ENCODE measurements around the gene SDK2. TPM values are rescaled to one million over a fixed set of nuclear protein-coding genes. Genes with fewer than 3 reads are reported as not detected.

The SDK2 gene
- total and polyA plus RNA-seq, 2 of the 4 experiments (the other 2 are of a cell fraction), result under 0.01 to 0.03 TPM

DNA sequence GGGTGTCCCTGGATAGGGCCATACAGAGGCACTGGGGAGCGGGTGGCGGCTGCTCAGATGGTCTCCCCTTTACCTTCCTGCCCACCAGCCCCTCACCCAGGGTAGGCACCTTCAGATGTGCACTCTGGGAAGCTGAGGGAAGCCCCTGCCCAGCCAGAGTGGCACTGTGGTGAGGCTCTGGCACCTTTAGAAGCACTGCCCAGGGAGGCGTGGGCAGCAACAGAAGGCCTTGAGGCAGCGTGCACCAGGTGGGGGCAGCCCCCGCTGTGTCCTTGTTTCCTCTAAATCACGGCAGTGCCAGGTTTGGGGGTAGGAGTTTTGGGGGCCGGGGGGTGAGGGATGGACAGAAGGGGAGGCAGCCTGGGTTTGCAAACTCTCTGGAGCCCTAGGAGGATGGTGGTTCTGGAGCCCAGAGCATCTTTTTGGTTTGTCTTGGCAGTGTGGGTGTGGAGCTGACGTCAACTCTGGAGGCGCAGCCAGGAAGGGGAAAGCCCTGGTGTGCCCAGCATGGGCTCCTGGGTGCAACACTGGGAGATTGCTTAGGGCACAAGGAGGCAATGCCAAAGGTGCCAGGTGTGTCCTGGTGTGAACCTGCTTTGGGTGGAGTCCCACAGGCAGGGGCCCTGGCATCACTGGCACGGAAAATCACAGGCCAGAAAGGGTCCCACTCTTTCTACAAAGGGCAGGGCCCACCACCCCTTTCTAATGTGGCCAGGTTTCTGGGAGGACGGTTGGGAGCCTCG, 309.3 kb downstream of the SDK2 start:
- no peak overlapping the region for H4K5ac ChIP-seq (ENCODE audit: low read depth, low read length)
- peaks cover 26% of the 10 kb centered on the region for H3K4me1 ChIP-seq (ENCODE audit: control insufficient read depth, insufficient read depth, low read length)
- no peak overlapping the region for H2BK120ac ChIP-seq (ENCODE audit: low read depth, low read length)
- WGBS, 2 experiments (ENCODE audit: extremely low coverage in 2 of 2, insufficient read length in 1 of 2), result 89% methylated on average over 8 of the region's 12 CpGs; no CpG with 5 or more reads in 1 of the 2 experiments
- no peak overlapping the region for H3K9ac ChIP-seq (ENCODE audit: low read depth, low read length)
- H2AFZ ChIP-seq (replicated peaks; ENCODE audit: low read length, poor library complexity), result peak overlapping the region; percentile 48
- no peak overlapping the region for H2BK5ac ChIP-seq (ENCODE audit: low read depth, low read length, poor library complexity, severe bottlenecking)
- no peak overlapping the region for H3K4me2 ChIP-seq (ENCODE audit: low read depth, low read length)
- no peak overlapping the region for H3K23ac ChIP-seq (ENCODE audit: low read depth, low read length)
- H4K8ac ChIP-seq (ENCODE audit: low read depth in 2 of 2, low read length in 2 of 2), result no peak overlapping the region
- dilution Hi-C loops (cut with HindIII; ENCODE audit: low sequenced_read_pairs, unreplicated experiment) (no loop called here), intact Hi-C loops (cut with micrococcal nuclease) (no loop called here), in situ Hi-C loops (cut with MboI; ENCODE audit: low sequenced_read_pairs) (no loop called here)
- peaks cover 19% of the 10 kb centered on the region for H3K9me1 ChIP-seq (ENCODE audit: insufficient read depth, low read length)
- H3K4ac ChIP-seq (ENCODE audit: low read depth, low read length), result no peak overlapping the region; the same call in 1 of the 2 replicates
- 0 out of 2 replicates have a peak overlapping the region, but pooled peaks have one; percentile 4 for H2AK5ac ChIP-seq (ENCODE audit: low read depth, low read length)
- DNase-seq (no peak), ATAC-seq (ENCODE audit: low read depth) (no peak)
- H3K9me3 ChIP-seq (ENCODE audit: control insufficient read depth, insufficient read depth, low read length), result no peaks in the 10 kb centered on the region
- peaks cover 0 to 17% of the 10 kb centered on the region in 2 experiments; a peak in 1 of 4 replicates for H3K79me1 ChIP-seq (ENCODE audit: low read depth in 1 of 2, low read length in 2 of 2)
- no peak overlapping the region for H3K18ac ChIP-seq (ENCODE audit: low read depth, low read length)
- no peak overlapping the region for H2BK15ac ChIP-seq (ENCODE audit: low read depth, low read length)
- H2AK9ac ChIP-seq (replicated peaks; ENCODE audit: low read depth, low read length, poor library complexity), result peak overlapping the region; percentile 58
- no peak overlapping the region for H3K14ac ChIP-seq (replicated peaks; ENCODE audit: low read depth, low read length)
- no peak overlapping the region for H2BK20ac ChIP-seq (ENCODE audit: low read depth, low read length)
- H3K56ac ChIP-seq (ENCODE audit: extremely low read depth, insufficient read depth, low read length), result no peak overlapping the region
- no TSS peak for BruUV-seq (replicated peaks)
- peak overlapping the region; percentile 13; the same call in 1 of the 2 replicates for H4K91ac ChIP-seq (ENCODE audit: insufficient read depth, low read depth, low read length)
- no peak overlapping the region for H3K4me3 ChIP-seq (ENCODE audit: insufficient read depth, low read depth, low read length)
- H4K20me1 ChIP-seq (ENCODE audit: insufficient read depth, low read length), result no peaks in the 10 kb centered on the region
- no peaks in the 10 kb centered on the region for H3K36me3 ChIP-seq (ENCODE audit: control insufficient read depth, insufficient read depth, low read length)
- H3K27me3 ChIP-seq (ENCODE audit: control insufficient read depth, insufficient read depth, low read length), result no peaks in the 10 kb centered on the region
- POLR2A ChIA-PET (ENCODE audit: unreplicated experiment), result no interaction called here
- no peak overlapping the region for H3K27ac ChIP-seq (ENCODE audit: insufficient read depth, low read length)
- CTCF ChIA-PET, result no interaction called here
- TF ChIP-seq RFX5 (IDR thresholded peaks at IDR 0.05; ENCODE audit: low read depth, low read length), result no peak
- no peak for TF ChIP-seq CHD1 (IDR thresholded peaks at IDR 0.05; ENCODE audit: low read depth, low read length)
- TF ChIP-seq, protein P1, sequence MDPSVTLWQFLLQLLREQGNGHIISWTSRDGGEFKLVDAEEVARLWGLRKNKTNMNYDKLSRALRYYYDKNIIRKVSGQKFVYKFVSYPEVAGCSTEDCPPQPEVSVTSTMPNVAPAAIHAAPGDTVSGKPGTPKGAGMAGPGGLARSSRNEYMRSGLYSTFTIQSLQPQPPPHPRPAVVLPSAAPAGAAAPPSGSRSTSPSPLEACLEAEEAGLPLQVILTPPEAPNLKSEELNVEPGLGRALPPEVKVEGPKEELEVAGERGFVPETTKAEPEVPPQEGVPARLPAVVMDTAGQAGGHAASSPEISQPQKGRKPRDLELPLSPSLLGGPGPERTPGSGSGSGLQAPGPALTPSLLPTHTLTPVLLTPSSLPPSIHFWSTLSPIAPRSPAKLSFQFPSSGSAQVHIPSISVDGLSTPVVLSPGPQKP (IDR thresholded peaks at IDR 0.05; ENCODE audit: borderline replicate concordance, low read depth, low read length), result no peak
- TF ChIP-seq MXI1 (IDR thresholded peaks at IDR 0.05; ENCODE audit: borderline replicate concordance, low read depth, low read length), result no peak
- no peak for TF ChIP-seq RAD21 (IDR thresholded peaks at IDR 0.05; ENCODE audit: low read length)
- TF ChIP-seq MAFK (IDR thresholded peaks at IDR 0.05; ENCODE audit: low read depth, low read length), result no peak
- no peak for TF ChIP-seq SMC3 (IDR thresholded peaks at IDR 0.05; ENCODE audit: low read depth, low read length)
- TF ChIP-seq MAZ (IDR thresholded peaks at IDR 0.05; ENCODE audit: borderline replicate concordance, low read depth, low read length), result no peak
- no peak for TF ChIP-seq BHLHE40 (IDR thresholded peaks at IDR 0.05; ENCODE audit: low read depth, low read length)
- TF ChIP-seq, protein P2, sequence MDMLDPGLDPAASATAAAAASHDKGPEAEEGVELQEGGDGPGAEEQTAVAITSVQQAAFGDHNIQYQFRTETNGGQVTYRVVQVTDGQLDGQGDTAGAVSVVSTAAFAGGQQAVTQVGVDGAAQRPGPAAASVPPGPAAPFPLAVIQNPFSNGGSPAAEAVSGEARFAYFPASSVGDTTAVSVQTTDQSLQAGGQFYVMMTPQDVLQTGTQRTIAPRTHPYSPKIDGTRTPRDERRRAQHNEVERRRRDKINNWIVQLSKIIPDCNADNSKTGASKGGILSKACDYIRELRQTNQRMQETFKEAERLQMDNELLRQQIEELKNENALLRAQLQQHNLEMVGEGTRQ (IDR thresholded peaks at IDR 0.05; ENCODE audit: low read depth, low read length), result no peak
- TF ChIP-seq RCOR1 (IDR thresholded peaks at IDR 0.05; ENCODE audit: insufficient replicate concordance, low read length), result no peak
- no peak for TF ChIP-seq CEBPB (IDR thresholded peaks at IDR 0.05; ENCODE audit: low read depth, low read length)
- TF ChIP-seq POLR2A (IDR thresholded peaks at IDR 0.05; ENCODE audit: low read depth, low read length), result no peak
- TF ChIP-seq, protein P3, sequence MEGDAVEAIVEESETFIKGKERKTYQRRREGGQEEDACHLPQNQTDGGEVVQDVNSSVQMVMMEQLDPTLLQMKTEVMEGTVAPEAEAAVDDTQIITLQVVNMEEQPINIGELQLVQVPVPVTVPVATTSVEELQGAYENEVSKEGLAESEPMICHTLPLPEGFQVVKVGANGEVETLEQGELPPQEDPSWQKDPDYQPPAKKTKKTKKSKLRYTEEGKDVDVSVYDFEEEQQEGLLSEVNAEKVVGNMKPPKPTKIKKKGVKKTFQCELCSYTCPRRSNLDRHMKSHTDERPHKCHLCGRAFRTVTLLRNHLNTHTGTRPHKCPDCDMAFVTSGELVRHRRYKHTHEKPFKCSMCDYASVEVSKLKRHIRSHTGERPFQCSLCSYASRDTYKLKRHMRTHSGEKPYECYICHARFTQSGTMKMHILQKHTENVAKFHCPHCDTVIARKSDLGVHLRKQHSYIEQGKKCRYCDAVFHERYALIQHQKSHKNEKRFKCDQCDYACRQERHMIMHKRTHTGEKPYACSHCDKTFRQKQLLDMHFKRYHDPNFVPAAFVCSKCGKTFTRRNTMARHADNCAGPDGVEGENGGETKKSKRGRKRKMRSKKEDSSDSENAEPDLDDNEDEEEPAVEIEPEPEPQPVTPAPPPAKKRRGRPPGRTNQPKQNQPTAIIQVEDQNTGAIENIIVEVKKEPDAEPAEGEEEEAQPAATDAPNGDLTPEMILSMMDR (conservative IDR thresholded peaks at IDR 0.05; ENCODE audit: low read depth, low read length), result no peak
- no peak for TF ChIP-seq FOS (IDR thresholded peaks at IDR 0.05; ENCODE audit: low read depth, low read length)
